Stimulated activated CD4-positive, alpha-beta T cell treated with anti-CD3 and anti-CD28 coated beads, Interleukin-4, amount 100 ng/mL, for 24 hours (primary cell): ENCODE results near the gene PRTN3.
A peak's percentile ranks its signal among the peaks of the same experiment; 100 is the strongest.
"Not testable (repeated sequence)": the region's sequence is repeated elsewhere in the genome, so short reads cannot be mapped to it uniquely, and the experiment has no call there.

Source experiments
- DNase-seq: peaks from one replicate; pipeline ENCODE4 v3.0.0-alpha.2; 2020

PRTN3 gene

GRCh38 chr19:884420-885211 lies 43.8 kb downstream of the PRTN3 start:
- no peak for DNase-seq

- DNase-seq: no peak
Observed at GRCh38 chr19:885536-886224, 44.9 kb downstream of the PRTN3 start.

- no peak for DNase-seq
Observed at GRCh38 chr19:887072-887471, 46.3 kb downstream of the PRTN3 start.

GRCh38 chr19:887599-887998 lies 46.8 kb downstream of the PRTN3 start:
- DNase-seq: no peak

- DNase-seq: peak; percentile 30
Observed at GRCh38 chr19:888581-889385, 48.0 kb downstream of the PRTN3 start.

- DNase-seq: no peak
Observed at GRCh38 chr19:889662-890295, 49.0 kb downstream of the PRTN3 start.

GRCh38 chr19:890831-891230 lies 50.0 kb downstream of the PRTN3 start:
- no peak for DNase-seq

- not testable (repeated sequence) for DNase-seq
Observed at GRCh38 chr19:891421-892200, 50.8 kb downstream of the PRTN3 start.

GRCh38 chr19:892243-892893 lies 51.6 kb downstream of the PRTN3 start:
- DNase-seq: no peak

GRCh38 chr19:892894-893689 lies 52.3 kb downstream of the PRTN3 start, which contains the start of the genes MED16 and RNU6-9:
Gene MED16 (minus strand): TSS chr19:893187. CDS start chr19:891131, 2,056 bp downstream.
Gene RNU6-9 (plus strand): TSS chr19:893484.
- peak; percentile 89 for DNase-seq

- no peak for DNase-seq
Observed at GRCh38 chr19:896434-896833, 55.6 kb downstream of the PRTN3 start.

- no peak for DNase-seq
Observed at GRCh38 chr19:896999-897398, 56.2 kb downstream of the PRTN3 start.

GRCh38 chr19:897442-898039 lies 56.7 kb downstream of the PRTN3 start:
- no peak for DNase-seq
